Activated B cell treated with CpG ODN at 0.5 μM for 24 hours (primary cell): ENCODE measurements around the gene LZTFL1. TPM values are rescaled to one million over a fixed set of nuclear protein-coding genes. Genes with fewer than 3 reads are reported as not detected.

ENCODE experiments used
- ATAC-seq: fragments of 200-7000 bp; cut with Tn5 transposase; one replicate; pipeline ENCODE4 v1.10.0; 2021; ENCODE audit warnings: low read depth, mild to moderate bottlenecking, moderate library complexity
- CTCF ChIA-PET: fragments of 350-600 bp; sonication (Branson Sonifier 250); formaldehyde crosslinking; loops from one replicate; lab custom pipeline; 2021; ENCODE audit warnings: antibody characterized with exemption; lab: Charles Lee
- POLR2A ChIA-PET: fragments of 350-600 bp; sonication (Branson Sonifier 250); formaldehyde crosslinking; loops from one replicate; lab custom pipeline; 2021; ENCODE audit warnings: antibody characterized with exemption; lab: Charles Lee
- DNase-seq: peaks from one replicate; pipeline ENCODE4 v3.0.0; 2022
- H3K27ac Mint-ChIP-seq: one replicate; pipeline ENCODE4 v1.8.0; 2020; ENCODE audit warnings: mixed read lengths
- H3K27me3 Mint-ChIP-seq: one replicate; pipeline ENCODE4 v1.8.0; 2021; ENCODE audit warnings: mixed read lengths
- H3K36me3 Mint-ChIP-seq: one replicate; pipeline ENCODE4 v1.8.0; 2021; ENCODE audit warnings: low read depth, mixed read lengths
- H3K4me1 Mint-ChIP-seq: one replicate; pipeline ENCODE4 v1.8.0; 2021; ENCODE audit warnings: mixed read lengths
- H3K4me3 Mint-ChIP-seq: one replicate; pipeline ENCODE4 v1.8.0; 2020; ENCODE audit warnings: mild to moderate bottlenecking, mixed read lengths
- H3K9me3 Mint-ChIP-seq: one replicate; pipeline ENCODE4 v1.8.0; 2020; ENCODE audit warnings: mixed read lengths
- CTCF ChIP-seq: fragments of 200-600 bp; IDR thresholded peaks from one replicate; pipeline ENCODE4 v1.8.0; 2022; ENCODE audit warnings: antibody characterized with exemption, mild to moderate bottlenecking
- intact Hi-C: fragments of 100-400 bp; cut with micrococcal nuclease; formaldehyde crosslinking; loops from one replicate; pipeline ENCODE4 v1.15.1; 2024
- total RNA-seq: library from RNA; stranded (reverse); gene quantifications from 2 replicates; pipeline ENCODE4 v1.2.3, GENCODE V29; 2022

Gene LZTFL1
- total RNA-seq, 1 donor from 2014 or later, result 12.6 TPM

DNA sequence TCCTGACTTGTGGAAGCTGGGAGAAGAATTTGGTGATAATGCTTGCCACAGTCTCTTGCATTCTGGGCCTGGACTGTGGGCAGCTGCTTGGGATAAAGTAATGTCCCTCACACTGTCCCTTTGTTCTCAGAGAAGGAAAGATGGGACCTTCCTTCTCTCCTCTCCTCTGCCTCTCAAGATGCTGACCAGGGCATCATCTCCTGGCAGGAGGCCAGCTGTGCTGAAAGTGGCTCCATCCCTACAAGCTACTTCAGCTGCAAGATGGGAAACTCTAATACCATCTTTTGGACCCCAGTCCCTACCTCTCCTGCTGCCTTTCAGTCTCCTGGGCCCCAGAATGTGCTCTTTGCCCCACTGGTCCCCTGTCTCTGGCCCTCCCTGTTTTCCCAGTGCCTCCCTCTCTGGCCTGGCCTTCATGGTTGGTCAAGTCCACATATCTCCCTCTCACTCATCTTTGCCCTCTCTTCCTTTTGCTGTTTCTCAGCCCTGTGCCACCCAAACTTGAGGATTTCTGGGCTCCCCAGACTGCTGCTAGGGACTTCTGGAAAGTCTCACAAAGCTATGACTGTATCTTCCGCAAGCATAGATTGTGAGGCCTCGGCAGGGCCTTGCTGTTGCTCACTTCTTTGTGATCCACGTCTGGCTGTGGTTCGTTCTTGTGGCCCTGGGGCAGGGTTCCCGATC lies 38.5 kb downstream of the LZTFL1 start:
- POLR2A ChIA-PET, result no interaction called here
- intact Hi-C loops, result no loop called here
- H3K4me1 Mint-ChIP-seq, result no peaks in the 10 kb centered on the region
- CTCF ChIA-PET, result no interaction called here
- no peak overlapping the region for H3K27ac Mint-ChIP-seq
- no peak overlapping the region for H3K4me3 Mint-ChIP-seq
- no peak for DNase-seq
- ATAC-seq, result no peak
- no peak for TF ChIP-seq CTCF
- H3K9me3 Mint-ChIP-seq, result no peaks in the 10 kb centered on the region
- H3K36me3 Mint-ChIP-seq, result no peaks in the 10 kb centered on the region
- peaks cover 15% of the 10 kb centered on the region for H3K27me3 Mint-ChIP-seq

- H3K4me3 Mint-ChIP-seq, result no peak overlapping the region
- ChIA-PET CTCF (no interaction called here), POLR2A (interaction anchor here (0.6 kb wide), 1 partner anchor 1819 kb away, joined by 8 read pairs; no protein-coding TSS in a partner anchor)
- intact Hi-C loops, result no loop called here
- TF ChIP-seq CTCF, result no peak
- ATAC-seq (no peak), DNase-seq (no peak)
- no peaks in the 10 kb centered on the region for H3K9me3 Mint-ChIP-seq
- no peaks in the 10 kb centered on the region for H3K4me1 Mint-ChIP-seq
- H3K27me3 Mint-ChIP-seq, result peaks cover 21% of the 10 kb centered on the region
- no peaks in the 10 kb centered on the region for H3K36me3 Mint-ChIP-seq
- no peak overlapping the region for H3K27ac Mint-ChIP-seq
Observed at GRCh38 chr3:45802146-45802545, 39.8 kb downstream of the LZTFL1 start.

GRCh38 chr3:45800611-45801010 lies 41.3 kb downstream of the LZTFL1 start:
- CTCF ChIA-PET, result no interaction called here
- no peaks in the 10 kb centered on the region for H3K36me3 Mint-ChIP-seq
- peaks cover 8% of the 10 kb centered on the region for H3K4me1 Mint-ChIP-seq
- POLR2A ChIA-PET, result no interaction called here
- H3K4me3 Mint-ChIP-seq, result no peak overlapping the region
- no peak overlapping the region for H3K27ac Mint-ChIP-seq
- intact Hi-C loops, result no loop called here
- ATAC-seq, result no peak
- peaks cover 28% of the 10 kb centered on the region for H3K27me3 Mint-ChIP-seq
- no peak for DNase-seq
- no peak for TF ChIP-seq CTCF
- H3K9me3 Mint-ChIP-seq, result no peaks in the 10 kb centered on the region

DNA sequence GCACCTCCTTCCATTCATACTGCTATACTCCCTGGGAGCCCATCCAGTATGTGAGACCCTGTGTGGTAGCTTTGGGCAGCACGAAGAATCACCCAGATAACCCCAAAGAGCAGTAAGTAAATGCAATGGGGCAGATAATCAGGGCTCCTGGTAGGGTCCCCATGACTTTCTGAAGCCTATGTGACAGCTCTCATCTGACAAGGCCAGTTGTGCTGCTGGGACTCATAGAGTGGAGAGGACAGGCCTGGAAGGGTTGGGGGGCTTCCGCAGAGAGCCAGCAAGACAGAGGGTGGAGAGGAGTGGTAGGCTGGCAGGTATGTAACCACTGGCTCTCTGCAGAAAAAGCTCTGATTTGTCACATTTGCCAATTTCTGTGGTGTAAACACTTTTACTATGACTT lies 42.3 kb downstream of the LZTFL1 start:
- intact Hi-C loops, result no loop called here
- Mint-ChIP-seq H3K27me3 (peaks cover 32% of the 10 kb centered on the region), H3K27ac (no peak overlapping the region), H3K4me1 (peaks cover 8% of the 10 kb centered on the region), H3K4me3 (no peak overlapping the region), H3K9me3 (no peaks in the 10 kb centered on the region), H3K36me3 (no peaks in the 10 kb centered on the region)
- ChIA-PET CTCF (no interaction called here), POLR2A (no interaction called here)
- DNase-seq (no peak), ATAC-seq (no peak)
- TF ChIP-seq CTCF, result no peak

- H3K27ac Mint-ChIP-seq, result no peak overlapping the region
- ATAC-seq (no peak), DNase-seq (no peak)
- ChIA-PET CTCF (no interaction called here), POLR2A (no interaction called here)
- no peaks in the 10 kb centered on the region for H3K36me3 Mint-ChIP-seq
- peaks cover 34% of the 10 kb centered on the region for H3K27me3 Mint-ChIP-seq
- intact Hi-C loops, result no loop called here
- H3K4me3 Mint-ChIP-seq, result no peak overlapping the region
- TF ChIP-seq CTCF, result no peak
- peaks cover 8% of the 10 kb centered on the region for H3K4me1 Mint-ChIP-seq
- H3K9me3 Mint-ChIP-seq, result no peaks in the 10 kb centered on the region
Observed at GRCh38 chr3:45798034-45798433, 43.9 kb downstream of the LZTFL1 start.
